ENCODE measurements around the gene SPIN3. TPM values are rescaled to one million over a fixed set of nuclear protein-coding genes. Genes with fewer than 3 reads are reported as not detected.

Gene SPIN3
- total and polyA plus RNA-seq, 2 of the 8 experiments (the other 6 are each of a cell fraction or from before 2014, with no cell fraction given): 9.1 to 13.3 TPM

- TF ChIP-seq ATF2 (IDR thresholded peaks at IDR 0.05; ENCODE audit: low read length) (no peak), BRCA1 (IDR thresholded peaks at IDR 0.05; ENCODE audit: low read depth, low read length) (no peak), KDM5A (IDR thresholded peaks at IDR 0.05; ENCODE audit: low read length) (no peak), BACH1 (IDR thresholded peaks at IDR 0.05; ENCODE audit: low read length) (peak; percentile 83; the same call in 1 of the 2 replicates), SP4 (IDR thresholded peaks at IDR 0.05; ENCODE audit: low read length) (no peak), GABPA (IDR thresholded peaks at IDR 0.05; ENCODE audit: borderline replicate concordance, insufficient read depth, low read length) (no peak), CHD1 (IDR thresholded peaks at IDR 0.05; ENCODE audit: low read depth, low read length) (no peak), YY1 (IDR thresholded peaks at IDR 0.05; ENCODE audit: low read depth, low read length) (peak; percentile 78), CREB1 (IDR thresholded peaks at IDR 0.05) (0 out of 2 replicates have a peak, but pooled peaks have one; percentile 17), RBBP5 (IDR thresholded peaks at IDR 0.05; ENCODE audit: borderline replicate concordance, low read depth, low read length) (no peak), CHD2 (IDR thresholded peaks at IDR 0.05; ENCODE audit: low read length) (no peak), SP1 (IDR thresholded peaks at IDR 0.05; ENCODE audit: low read depth, low read length) (no peak), GTF2F1 (IDR thresholded peaks at IDR 0.05; ENCODE audit: borderline replicate concordance, low read depth, low read length) (no peak; the same call in 1 of the 2 replicates), CBX8 (IDR thresholded peaks at IDR 0.05; ENCODE audit: borderline replicate concordance, low read depth, low read length) (no peak), MAFK (IDR thresholded peaks at IDR 0.05; ENCODE audit: low read depth, low read length) (no peak), POU5F1 (IDR thresholded peaks at IDR 0.05; ENCODE audit: low read depth, low read length) (no peak), SP2 (IDR thresholded peaks at IDR 0.05; ENCODE audit: low read length) (no peak), SIN3A (conservative IDR thresholded peaks at IDR 0.05 in 1 of 2, IDR thresholded peaks at IDR 0.05 in 1 of 2; ENCODE audit: low read depth in 1 of 2, low read length in 2 of 2) (no peak), EZH2 (IDR thresholded peaks at IDR 0.05; ENCODE audit: low read depth, low read length, severe bottlenecking) (no peak), EP300 (IDR thresholded peaks at IDR 0.05; ENCODE audit: borderline replicate concordance in 1 of 2, low read depth in 2 of 2, low read length in 2 of 2) (no peak)
- TF ChIP-seq, protein P1, sequence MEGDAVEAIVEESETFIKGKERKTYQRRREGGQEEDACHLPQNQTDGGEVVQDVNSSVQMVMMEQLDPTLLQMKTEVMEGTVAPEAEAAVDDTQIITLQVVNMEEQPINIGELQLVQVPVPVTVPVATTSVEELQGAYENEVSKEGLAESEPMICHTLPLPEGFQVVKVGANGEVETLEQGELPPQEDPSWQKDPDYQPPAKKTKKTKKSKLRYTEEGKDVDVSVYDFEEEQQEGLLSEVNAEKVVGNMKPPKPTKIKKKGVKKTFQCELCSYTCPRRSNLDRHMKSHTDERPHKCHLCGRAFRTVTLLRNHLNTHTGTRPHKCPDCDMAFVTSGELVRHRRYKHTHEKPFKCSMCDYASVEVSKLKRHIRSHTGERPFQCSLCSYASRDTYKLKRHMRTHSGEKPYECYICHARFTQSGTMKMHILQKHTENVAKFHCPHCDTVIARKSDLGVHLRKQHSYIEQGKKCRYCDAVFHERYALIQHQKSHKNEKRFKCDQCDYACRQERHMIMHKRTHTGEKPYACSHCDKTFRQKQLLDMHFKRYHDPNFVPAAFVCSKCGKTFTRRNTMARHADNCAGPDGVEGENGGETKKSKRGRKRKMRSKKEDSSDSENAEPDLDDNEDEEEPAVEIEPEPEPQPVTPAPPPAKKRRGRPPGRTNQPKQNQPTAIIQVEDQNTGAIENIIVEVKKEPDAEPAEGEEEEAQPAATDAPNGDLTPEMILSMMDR (IDR thresholded peaks at IDR 0.05; ENCODE audit: control extremely low read depth in 1 of 3, insufficient read depth in 1 of 3, low read depth in 1 of 3, low read length in 3 of 3): no peak
Measured at GRCh38 chrX:56995271-56995994, at the start of gene SPIN3 (continued).

Measured in H1 (cell line).